CD14-positive monocyte (primary cell): ENCODE measurements around the gene ABTB1. TPM values are rescaled to one million over a fixed set of nuclear protein-coding genes. Genes with fewer than 3 reads are reported as not detected.

Experiments used
- DNase-seq, 3 donors: peaks; one replicate each; pipeline ENCODE4 v3.0.0-alpha.2; 2011 to 2022
- H2AFZ ChIP-seq: 2 replicates; pipeline ENCODE4 v1.6.0; 2012; ENCODE audit warnings: mild to moderate bottlenecking, low read depth, low read length, inconsistent platforms; ENCODE audit not compliant: insufficient read depth, poor library complexity, severe bottlenecking
- H3K27ac ChIP-seq, 2 donors: 1 replicate in 1 of 2; 2 replicates in 1 of 2; pipeline ENCODE4 v1.5.1; 2012 to 2013; ENCODE audit warnings: low read length in 2 of 2, control low read depth in 1 of 2, inconsistent platforms in 1 of 2, low read depth in 1 of 2, mild to moderate bottlenecking in 1 of 2
- H3K27me3 ChIP-seq, 2 donors: one replicate each; pipeline versions ENCODE4 v1.6.0 to v1.6.1; 2011 to 2013; ENCODE audit warnings: low read length in 2 of 2; ENCODE audit not compliant: control insufficient read depth in 2 of 2, insufficient read depth in 2 of 2
- H3K36me3 ChIP-seq, 2 donors: replicated peaks in 1 of 2; 1 replicate in 1 of 2; 2 replicates in 1 of 2; pipeline versions ENCODE4 v1.5.1 to v1.6.1; 2012 to 2013; ENCODE audit warnings: low read length in 2 of 2, control low read depth in 1 of 2, inconsistent platforms in 1 of 2, mild to moderate bottlenecking in 1 of 2; ENCODE audit not compliant: insufficient read depth in 2 of 2, control insufficient read depth in 1 of 2
- H3K4me1 ChIP-seq, 2 donors: 1 replicate in 1 of 2; 2 replicates in 1 of 2; pipeline versions ENCODE4 v1.5.1 to v1.6.1; 2012 to 2013; ENCODE audit warnings: low read length in 2 of 2, control low read depth in 1 of 2, inconsistent platforms in 1 of 2, mild to moderate bottlenecking in 1 of 2, moderate library complexity in 1 of 2; ENCODE audit not compliant: insufficient read depth in 2 of 2, control insufficient read depth in 1 of 2
- H3K4me2 ChIP-seq: replicated peaks from 2 replicates; pipeline ENCODE3; 2012; ENCODE audit warnings: low read length, moderate library complexity, mild to moderate bottlenecking; ENCODE audit not compliant: poor library complexity, severe bottlenecking; ENCODE audit errors: extremely low read depth
- H3K4me3 ChIP-seq, 3 experiments: fragments of 200-600 bp in 1 of 3; sonication (generic) in 1 of 3; replicated peaks in 1 of 3; 1 replicate in 2 of 3; 2 replicates in 1 of 3; pipeline ENCODE4 v1.5.1; 2011 to 2013; ENCODE audit warnings: low read length in 3 of 3, mild to moderate bottlenecking in 3 of 3, control low read depth in 2 of 3, low read depth in 2 of 3, inconsistent platforms in 1 of 3, moderate library complexity in 1 of 3
- H3K79me2 ChIP-seq: 2 replicates; pipeline ENCODE4 v1.6.0; 2012; ENCODE audit warnings: mild to moderate bottlenecking, control low read depth, inconsistent platforms, low read length, moderate library complexity; ENCODE audit not compliant: insufficient read depth
- H3K9ac ChIP-seq: 2 replicates; pipeline ENCODE4 v1.6.0; 2017; ENCODE audit warnings: low read length, mild to moderate bottlenecking; ENCODE audit not compliant: insufficient read depth, poor library complexity, severe bottlenecking
- H3K9me3 ChIP-seq, 2 donors: replicated peaks in 1 of 2; 1 replicate in 1 of 2; 2 replicates in 1 of 2; pipeline versions ENCODE4 v1.5.1 to v1.6.1; 2012 to 2013; ENCODE audit warnings: low read length in 2 of 2, control low read depth in 1 of 2; ENCODE audit not compliant: control insufficient read depth in 1 of 2, insufficient read depth in 1 of 2
- H4K20me1 ChIP-seq: 2 replicates; pipeline ENCODE4 v1.6.0; 2012; ENCODE audit warnings: mild to moderate bottlenecking, low read length, control low read depth, moderate library complexity; ENCODE audit not compliant: insufficient read depth
- H3K27ac Mint-ChIP-seq, 7 donors: one replicate each; pipeline ENCODE4 v1.8.0; 2020; ENCODE audit warnings: mild to moderate bottlenecking in 7 of 7, mixed read lengths in 7 of 7, moderate library complexity in 6 of 7, inconsistent platforms in 2 of 7
- H3K27me3 Mint-ChIP-seq, 3 donors: one replicate each; pipeline ENCODE4 v1.8.0; 2021 to 2022; ENCODE audit warnings: low read depth in 3 of 3, mild to moderate bottlenecking in 3 of 3, mixed read lengths in 3 of 3, moderate library complexity in 3 of 3, inconsistent platforms in 1 of 3
- H3K36me3 Mint-ChIP-seq, 2 donors: one replicate each; pipeline ENCODE4 v1.8.0; 2020; ENCODE audit warnings: mixed read lengths in 2 of 2, inconsistent platforms in 1 of 2, mild to moderate bottlenecking in 1 of 2
- H3K4me1 Mint-ChIP-seq: one replicate; pipeline ENCODE4 v1.8.0; 2020; ENCODE audit warnings: mild to moderate bottlenecking, mixed read lengths
- H3K4me3 Mint-ChIP-seq, 2 donors: one replicate each; pipeline ENCODE4 v1.8.0; 2020; ENCODE audit warnings: mild to moderate bottlenecking in 2 of 2, mixed read lengths in 2 of 2, moderate library complexity in 1 of 2
- H3K9me3 Mint-ChIP-seq, 7 donors: one replicate each; pipeline ENCODE4 v1.8.0; 2020 to 2022; ENCODE audit warnings: mixed read lengths in 7 of 7, mild to moderate bottlenecking in 6 of 7, moderate library complexity in 6 of 7, inconsistent platforms in 2 of 7
- CTCF ChIP-seq: fragments of 200-600 bp; IDR thresholded peaks from one replicate; pipeline ENCODE4 v1.8.0; 2022; ENCODE audit warnings: antibody characterized with exemption, mild to moderate bottlenecking
- WGBS: methylation state at CpG from one replicate; pipeline ENCODE4 v1.1.5; 2013; ENCODE audit warnings: missing lambda C conversion rate; ENCODE audit not compliant: insufficient coverage; 5-methylcytosine and 5-hydroxymethylcytosine counted together
- intact Hi-C, 2 donors: fragments of 100-400 bp; cut with micrococcal nuclease; formaldehyde crosslinking; loops; one replicate each; pipeline versions ENCODE4 v1.15.0 to v1.15.1; 2023
- polyA plus RNA-seq, 3 donors: library from polyadenylated mRNA; depleted of rRNA in 1 of 3; unstranded in 2 of 3; stranded (reverse) in 1 of 3; fragments of 300-500 nt in 2 of 3; fragments of >200 nt in 1 of 3; fragmentation: Illumina TruSeq in 2 of 3; gene quantifications; 1 replicate in 2 of 3; 2 replicates in 1 of 3; pipeline ENCODE4 v1.2.3, GENCODE V29; 2012 to 2021

The ABTB1 gene
- polyA plus RNA-seq, 3 donors, result 107 to 246 (median 118) TPM

GRCh38 chr3:127663151-127663550 lies 9.6 kb upstream of the ABTB1 start:
- H3K27ac ChIP-seq, result no peak overlapping the region
- no peaks in the 10 kb centered on the region for H3K36me3 ChIP-seq
- peaks cover 2 to 4% (median 3%) of the 10 kb centered on the region in 3 donors for H3K27me3 Mint-ChIP-seq
- no peak overlapping the region for H3K4me2 ChIP-seq
- intact Hi-C loops, result no loop called here
- H3K9ac ChIP-seq, result no peak overlapping the region
- no peak overlapping the region for H2AFZ ChIP-seq
- no peaks in the 10 kb centered on the region for H3K36me3 Mint-ChIP-seq
- no peaks in the 10 kb centered on the region for H4K20me1 ChIP-seq
- no peak for DNase-seq
- H3K27me3 ChIP-seq, result no peaks in the 10 kb centered on the region
- peaks cover 5% of the 10 kb centered on the region for H3K4me1 Mint-ChIP-seq
- no peak overlapping the region for H3K4me3 Mint-ChIP-seq
- WGBS, result 100% methylated on average over 2 of the region's 5 CpGs
- no peak overlapping the region for H3K27ac Mint-ChIP-seq
- no peaks in the 10 kb centered on the region for H3K4me1 ChIP-seq
- no peaks in the 10 kb centered on the region for H3K9me3 ChIP-seq
- no peak overlapping the region for H3K4me3 ChIP-seq
- H3K9me3 Mint-ChIP-seq, result no peaks in the 10 kb centered on the region
- H3K79me2 ChIP-seq, result no peaks in the 10 kb centered on the region
- TF ChIP-seq CTCF, result no peak

- H3K79me2 ChIP-seq, result no peaks in the 10 kb centered on the region
- Mint-ChIP-seq H3K27ac (no peak overlapping the region), H3K4me1 (peaks cover 4% of the 10 kb centered on the region), H3K27me3 (peaks cover 3 to 4% (median 3%) of the 10 kb centered on the region in 3 donors), H3K9me3 (no peaks in the 10 kb centered on the region), H3K36me3 (no peaks in the 10 kb centered on the region), H3K4me3 (no peak overlapping the region)
- no peak overlapping the region for H3K4me3 ChIP-seq
- DNase-seq, result no peak
- no peak overlapping the region for H2AFZ ChIP-seq
- H4K20me1 ChIP-seq, result no peaks in the 10 kb centered on the region
- no peaks in the 10 kb centered on the region for H3K9me3 ChIP-seq
- no peak overlapping the region for H3K27ac ChIP-seq
- intact Hi-C loops, result no loop called here
- no peaks in the 10 kb centered on the region for H3K4me1 ChIP-seq
- H3K36me3 ChIP-seq, result no peaks in the 10 kb centered on the region
- no peaks in the 10 kb centered on the region for H3K27me3 ChIP-seq
- no peak overlapping the region for H3K4me2 ChIP-seq
- no peak overlapping the region for H3K9ac ChIP-seq
- TF ChIP-seq CTCF, result no peak
- 100% methylated on average over 1 of the region's 2 CpGs for WGBS
Measured at GRCh38 chr3:127665165-127665564, 7.6 kb upstream of the ABTB1 start.
